HepG2 (cell line): ENCODE data around the gene PLEKHG5. TPM values are rescaled to one million over a fixed set of nuclear protein-coding genes. Genes with fewer than 3 reads are reported as not detected.
A peak's percentile ranks its signal among the peaks of the same experiment; 100 is the strongest.

Source experiments
- BHLHE40 ChIP-seq: IDR thresholded peaks from 2 replicates; pipeline ENCODE4 v1.6.1; 2011; ENCODE audit warnings: low read length, improper control_type of control experiment
- CHCHD3 ChIP-seq: sonication (generic); formaldehyde crosslinking; IDR thresholded peaks from 2 replicates; pipeline ENCODE4 v1.8.0; 2022; ENCODE audit warnings: mild to moderate bottlenecking, missing genetic modification reagents, moderate library complexity
- CHD2 ChIP-seq: IDR thresholded peaks from 2 replicates; pipeline ENCODE4 v1.6.1; 2011; ENCODE audit warnings: low read depth, low read length, improper control_type of control experiment
- JUNB ChIP-seq: sonication (generic); formaldehyde crosslinking; IDR thresholded peaks from 2 replicates; pipeline ENCODE4 v1.8.0; 2022; ENCODE audit warnings: missing genetic modification reagents, mild to moderate bottlenecking, borderline replicate concordance
- MED8 ChIP-seq: sonication (generic); formaldehyde crosslinking; IDR thresholded peaks from 2 replicates; pipeline ENCODE4 v1.8.1; 2023; ENCODE audit warnings: mild to moderate bottlenecking, missing genetic modification reagents; ENCODE audit not compliant: insufficient replicate concordance
- ZNF501 ChIP-seq: sonication (generic); formaldehyde crosslinking; IDR thresholded peaks from 2 replicates; pipeline ENCODE4 v1.5.1; 2020; ENCODE audit warnings: mild to moderate bottlenecking, moderate library complexity, missing genetic modification reagents
- ZNF567 ChIP-seq: sonication (generic); formaldehyde crosslinking; IDR thresholded peaks from 2 replicates; pipeline ENCODE4 v1.8.1; 2023; ENCODE audit warnings: mild to moderate bottlenecking, missing genetic modification reagents, borderline replicate concordance
- ZNF746 ChIP-seq: sonication (generic); formaldehyde crosslinking; IDR thresholded peaks from 2 replicates; pipeline ENCODE4 v1.8.0; 2022; ENCODE audit warnings: mild to moderate bottlenecking, missing genetic modification reagents
- ZNF747 ChIP-seq: sonication (generic); formaldehyde crosslinking; IDR thresholded peaks from 2 replicates; pipeline ENCODE4 v1.8.1; 2023; ENCODE audit warnings: missing genetic modification reagents, mild to moderate bottlenecking, borderline replicate concordance
- ZNF879 ChIP-seq: sonication (generic); formaldehyde crosslinking; IDR thresholded peaks from 2 replicates; pipeline ENCODE4 v1.8.1; 2023; ENCODE audit warnings: missing genetic modification reagents
- polyA plus RNA-seq, 8 experiments: library from polyadenylated mRNA; depleted of rRNA in 3 of 8; stranded (reverse) in 7 of 8; unstranded in 1 of 8; fragments of >200 nt; fragmentation: Illumina TruSeq in 4 of 8; extraction: Trizol in 4 of 8; gene quantifications; 2 replicates each; pipeline versions ENCODE4 v1.2.1 to v1.2.3, GENCODE V29; 2011 to 2016; ENCODE audit warnings: low read depth in 4 of 8, missing spikeins in 1 of 8, mixed read lengths in 1 of 8; ENCODE audit not compliant: insufficient read depth in 1 of 8
- total RNA-seq, 5 experiments: library from RNA; depleted of rRNA; stranded (reverse); fragments of >200 nt; fragmentation: Illumina TruSeq; extraction: Trizol; gene quantifications; 2 replicates each; pipeline ENCODE4 v1.2.3, GENCODE V29; 2016; ENCODE audit warnings: low read depth in 1 of 5
- TF ChIP-seq, protein P1 (sequence below): sonication (generic); formaldehyde crosslinking; IDR thresholded peaks from 2 replicates; pipeline ENCODE4 v1.5.0; 2020; ENCODE audit warnings: mild to moderate bottlenecking, missing genetic modification reagents
- TF ChIP-seq, protein P2 (sequence below): sonication (generic); formaldehyde crosslinking; IDR thresholded peaks from 2 replicates; pipeline ENCODE4 v1.5.0; 2020; ENCODE audit warnings: mild to moderate bottlenecking, missing genetic modification reagents
- TF ChIP-seq, protein P3 (sequence below): IDR thresholded peaks from 2 replicates; pipeline ENCODE4 v1.6.1; 2016; ENCODE audit warnings: low read depth, missing genetic modification reagents, missing compliant biosample characterization

The PLEKHG5 gene
- total and polyA plus RNA-seq, 2 of the 13 experiments (the other 11 are each of a cell fraction or from before 2014, with no cell fraction given): 1.9 to 3.5 TPM

DNA sequence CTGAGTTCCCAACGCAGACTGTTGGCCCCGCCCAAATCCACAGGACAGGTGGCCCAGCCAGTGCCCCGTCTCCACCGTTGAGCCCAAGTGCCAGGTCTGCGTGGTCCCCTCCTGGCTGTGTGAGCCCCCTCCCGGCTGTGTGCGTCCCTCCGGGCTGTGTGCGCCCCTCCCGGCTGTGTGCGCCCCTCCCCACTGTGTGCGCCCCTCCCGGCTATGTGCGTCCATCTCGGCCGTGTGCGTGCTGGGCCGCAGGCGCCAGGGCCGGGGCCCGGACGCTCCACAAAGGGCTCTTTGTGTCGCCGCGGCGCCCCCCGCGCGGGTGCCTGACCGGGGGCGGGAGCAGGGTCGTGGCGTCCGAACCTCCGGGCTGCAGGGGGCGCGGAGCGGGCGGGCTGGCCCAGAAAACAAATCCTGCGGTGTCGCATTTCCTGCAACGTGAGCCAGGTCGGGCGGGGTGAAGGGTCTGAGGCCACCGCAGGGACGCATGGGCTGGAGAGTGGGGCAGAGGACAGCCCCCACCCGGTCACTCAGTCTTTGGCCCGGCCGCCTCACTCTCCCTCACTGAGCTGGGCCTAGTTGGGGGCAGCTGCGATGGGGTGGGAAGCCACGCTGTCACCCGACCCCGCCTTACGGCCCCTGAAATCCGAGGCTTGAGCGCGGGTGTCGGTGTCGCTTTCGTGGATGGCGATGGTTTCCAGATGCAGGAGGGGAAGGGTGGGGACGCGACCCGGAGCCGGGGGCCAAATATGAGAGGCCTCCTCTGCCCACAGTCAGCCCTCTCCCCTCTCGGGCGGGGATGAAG, 44.2 kb downstream of the PLEKHG5 start (continued):
- TF ChIP-seq ZNF746 (CRISPR knock-in tag) (peak; percentile 91; the same call in 1 of the 2 replicates), MED8 (CRISPR knock-in tag) (peak; percentile 98), CHCHD3 (CRISPR knock-in tag) (peak; percentile 34; the same call in 1 of the 2 replicates), BHLHE40 (0 out of 2 replicates have a peak, but pooled peaks have one; percentile 33), ZNF747 (CRISPR knock-in tag) (peak; percentile 70), ZNF567 (CRISPR knock-in tag) (no peak), CHD2 (no peak), ZNF879 (no peak), JUNB (CRISPR knock-in tag) (no peak; the same call in 1 of the 2 replicates), ZNF501 (CRISPR knock-in tag) (peak; percentile 74; the same call in 1 of the 2 replicates)
- TF ChIP-seq, protein P1, sequence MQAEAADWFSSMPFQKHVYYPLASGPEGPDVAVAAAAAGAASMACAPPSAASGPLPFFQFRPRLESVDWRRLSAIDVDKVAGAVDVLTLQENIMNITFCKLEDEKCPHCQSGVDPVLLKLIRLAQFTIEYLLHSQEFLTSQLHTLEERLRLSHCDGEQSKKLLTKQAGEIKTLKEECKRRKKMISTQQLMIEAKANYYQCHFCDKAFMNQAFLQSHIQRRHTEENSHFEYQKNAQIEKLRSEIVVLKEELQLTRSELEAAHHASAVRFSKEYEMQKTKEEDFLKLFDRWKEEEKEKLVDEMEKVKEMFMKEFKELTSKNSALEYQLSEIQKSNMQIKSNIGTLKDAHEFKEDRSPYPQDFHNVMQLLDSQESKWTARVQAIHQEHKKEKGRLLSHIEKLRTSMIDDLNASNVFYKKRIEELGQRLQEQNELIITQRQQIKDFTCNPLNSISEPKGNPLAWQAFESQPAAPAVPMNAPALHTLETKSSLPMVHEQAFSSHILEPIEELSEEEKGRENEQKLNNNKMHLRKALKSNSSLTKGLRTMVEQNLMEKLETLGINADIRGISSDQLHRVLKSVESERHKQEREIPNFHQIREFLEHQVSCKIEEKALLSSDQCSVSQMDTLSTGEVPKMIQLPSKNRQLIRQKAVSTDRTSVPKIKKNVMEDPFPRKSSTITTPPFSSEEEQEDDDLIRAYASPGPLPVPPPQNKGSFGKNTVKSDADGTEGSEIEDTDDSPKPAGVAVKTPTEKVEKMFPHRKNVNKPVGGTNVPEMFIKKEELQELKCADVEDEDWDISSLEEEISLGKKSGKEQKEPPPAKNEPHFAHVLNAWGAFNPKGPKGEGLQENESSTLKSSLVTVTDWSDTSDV: no peak
- TF ChIP-seq, protein P2, sequence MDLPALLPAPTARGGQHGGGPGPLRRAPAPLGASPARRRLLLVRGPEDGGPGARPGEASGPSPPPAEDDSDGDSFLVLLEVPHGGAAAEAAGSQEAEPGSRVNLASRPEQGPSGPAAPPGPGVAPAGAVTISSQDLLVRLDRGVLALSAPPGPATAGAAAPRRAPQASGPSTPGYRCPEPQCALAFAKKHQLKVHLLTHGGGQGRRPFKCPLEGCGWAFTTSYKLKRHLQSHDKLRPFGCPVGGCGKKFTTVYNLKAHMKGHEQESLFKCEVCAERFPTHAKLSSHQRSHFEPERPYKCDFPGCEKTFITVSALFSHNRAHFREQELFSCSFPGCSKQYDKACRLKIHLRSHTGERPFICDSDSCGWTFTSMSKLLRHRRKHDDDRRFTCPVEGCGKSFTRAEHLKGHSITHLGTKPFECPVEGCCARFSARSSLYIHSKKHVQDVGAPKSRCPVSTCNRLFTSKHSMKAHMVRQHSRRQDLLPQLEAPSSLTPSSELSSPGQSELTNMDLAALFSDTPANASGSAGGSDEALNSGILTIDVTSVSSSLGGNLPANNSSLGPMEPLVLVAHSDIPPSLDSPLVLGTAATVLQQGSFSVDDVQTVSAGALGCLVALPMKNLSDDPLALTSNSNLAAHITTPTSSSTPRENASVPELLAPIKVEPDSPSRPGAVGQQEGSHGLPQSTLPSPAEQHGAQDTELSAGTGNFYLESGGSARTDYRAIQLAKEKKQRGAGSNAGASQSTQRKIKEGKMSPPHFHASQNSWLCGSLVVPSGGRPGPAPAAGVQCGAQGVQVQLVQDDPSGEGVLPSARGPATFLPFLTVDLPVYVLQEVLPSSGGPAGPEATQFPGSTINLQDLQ (CRISPR knock-in tag): no peak
- TF ChIP-seq, protein P3, sequence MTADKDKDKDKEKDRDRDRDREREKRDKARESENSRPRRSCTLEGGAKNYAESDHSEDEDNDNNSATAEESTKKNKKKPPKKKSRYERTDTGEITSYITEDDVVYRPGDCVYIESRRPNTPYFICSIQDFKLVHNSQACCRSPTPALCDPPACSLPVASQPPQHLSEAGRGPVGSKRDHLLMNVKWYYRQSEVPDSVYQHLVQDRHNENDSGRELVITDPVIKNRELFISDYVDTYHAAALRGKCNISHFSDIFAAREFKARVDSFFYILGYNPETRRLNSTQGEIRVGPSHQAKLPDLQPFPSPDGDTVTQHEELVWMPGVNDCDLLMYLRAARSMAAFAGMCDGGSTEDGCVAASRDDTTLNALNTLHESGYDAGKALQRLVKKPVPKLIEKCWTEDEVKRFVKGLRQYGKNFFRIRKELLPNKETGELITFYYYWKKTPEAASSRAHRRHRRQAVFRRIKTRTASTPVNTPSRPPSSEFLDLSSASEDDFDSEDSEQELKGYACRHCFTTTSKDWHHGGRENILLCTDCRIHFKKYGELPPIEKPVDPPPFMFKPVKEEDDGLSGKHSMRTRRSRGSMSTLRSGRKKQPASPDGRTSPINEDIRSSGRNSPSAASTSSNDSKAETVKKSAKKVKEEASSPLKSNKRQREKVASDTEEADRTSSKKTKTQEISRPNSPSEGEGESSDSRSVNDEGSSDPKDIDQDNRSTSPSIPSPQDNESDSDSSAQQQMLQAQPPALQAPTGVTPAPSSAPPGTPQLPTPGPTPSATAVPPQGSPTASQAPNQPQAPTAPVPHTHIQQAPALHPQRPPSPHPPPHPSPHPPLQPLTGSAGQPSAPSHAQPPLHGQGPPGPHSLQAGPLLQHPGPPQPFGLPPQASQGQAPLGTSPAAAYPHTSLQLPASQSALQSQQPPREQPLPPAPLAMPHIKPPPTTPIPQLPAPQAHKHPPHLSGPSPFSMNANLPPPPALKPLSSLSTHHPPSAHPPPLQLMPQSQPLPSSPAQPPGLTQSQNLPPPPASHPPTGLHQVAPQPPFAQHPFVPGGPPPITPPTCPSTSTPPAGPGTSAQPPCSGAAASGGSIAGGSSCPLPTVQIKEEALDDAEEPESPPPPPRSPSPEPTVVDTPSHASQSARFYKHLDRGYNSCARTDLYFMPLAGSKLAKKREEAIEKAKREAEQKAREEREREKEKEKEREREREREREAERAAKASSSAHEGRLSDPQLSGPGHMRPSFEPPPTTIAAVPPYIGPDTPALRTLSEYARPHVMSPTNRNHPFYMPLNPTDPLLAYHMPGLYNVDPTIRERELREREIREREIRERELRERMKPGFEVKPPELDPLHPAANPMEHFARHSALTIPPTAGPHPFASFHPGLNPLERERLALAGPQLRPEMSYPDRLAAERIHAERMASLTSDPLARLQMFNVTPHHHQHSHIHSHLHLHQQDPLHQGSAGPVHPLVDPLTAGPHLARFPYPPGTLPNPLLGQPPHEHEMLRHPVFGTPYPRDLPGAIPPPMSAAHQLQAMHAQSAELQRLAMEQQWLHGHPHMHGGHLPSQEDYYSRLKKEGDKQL (CRISPR knock-in tag): no peak; the same call in 1 of the 2 replicates
